Prostate gland (tissue), 2 donors: ENCODE results near the gene HNRNPC.

ENCODE experiments used
- CTCF ChIP-seq, 4 experiments: fragments of 200-600 bp in 2 of 4; fragments of 450-650 bp in 2 of 4; sonication (generic) in 2 of 4; IDR thresholded peaks; 1 replicate in 3 of 4; 2 replicates in 1 of 4; pipeline ENCODE4 v1.5.1; 2016 to 2019; ENCODE audit warnings: antibody characterized with exemption in 4 of 4, mild to moderate bottlenecking in 2 of 4, moderate library complexity in 2 of 4
- POLR2A ChIP-seq: fragments of 450-650 bp; IDR thresholded peaks from one replicate; pipeline ENCODE4 v1.6.1; 2016; ENCODE audit warnings: antibody characterized with exemption, mild to moderate bottlenecking
- POLR2AphosphoS5 ChIP-seq: sonication (generic); formaldehyde crosslinking; IDR thresholded peaks from one replicate; pipeline ENCODE4 v1.6.1; 2017; ENCODE audit warnings: antibody characterized with exemption

- TF ChIP-seq CTCF (IDR thresholded peaks at IDR 0.05) (no peak), POLR2A (no peak), POLR2AphosphoS5 (no peak)
Measured at GRCh38 chr14:21204167-21205025, 64.8 kb downstream of the HNRNPC start.
